ENCODE results near the gene SMIM14.
"Not testable (repeated sequence)": the region's sequence is repeated elsewhere in the genome, so short reads cannot be mapped to it uniquely, and the experiment has no call there.

Gene SMIM14

DNA sequence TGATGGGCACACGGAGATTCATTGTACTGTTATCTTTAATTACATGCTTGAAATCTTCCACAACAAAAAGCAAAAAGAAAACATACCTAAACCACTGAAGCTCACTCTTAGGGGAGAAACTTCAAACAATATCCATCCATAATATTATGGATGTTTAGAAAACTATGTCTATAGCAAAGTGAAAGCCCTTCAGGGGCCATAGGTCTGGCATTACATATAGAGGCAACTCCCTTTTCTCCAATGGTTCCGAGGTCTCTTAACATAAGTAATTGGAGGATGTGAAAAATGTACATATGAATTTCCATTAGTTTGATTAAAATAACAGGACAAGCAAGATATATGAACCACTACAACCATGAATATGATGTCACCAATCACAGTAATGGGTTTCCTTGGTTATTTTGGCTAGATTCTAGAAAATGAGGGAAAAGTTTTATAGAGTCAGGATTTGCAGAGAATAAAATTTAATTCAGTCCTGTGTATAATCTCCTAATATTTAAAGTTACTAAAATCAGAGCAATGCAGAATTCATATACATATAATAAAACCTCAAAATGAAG, 122.2 kb downstream of the SMIM14 start:
- H3K9me3 ChIP-seq (replicated peaks in 1 of 11): no peaks in the 10 kb centered on the region
- H3K4me3 ChIP-seq: no peak overlapping the region
- H3K4me2 ChIP-seq: no peak overlapping the region
- no peak overlapping the region for H3K9ac ChIP-seq
- H4K20me1 ChIP-seq: no peaks in the 10 kb centered on the region
- H3K4me1 ChIP-seq: no peaks in the 10 kb centered on the region
- peaks cover 63 to 88% (median 77%) of the 10 kb centered on the region in 11 experiments for H3K36me3 ChIP-seq
- H3K27me3 ChIP-seq: no peaks in the 10 kb centered on the region
- TF ChIP-seq Cebpa-rat (IDR thresholded peaks at IDR 0.05): no peak
- H3K27ac ChIP-seq: no peak overlapping the region; a peak in 1 of 22 replicates

GRCh38 chr4:39515669-39516401, 122.8 kb downstream of the SMIM14 start:
- H4K20me1 ChIP-seq; H3K4me1 ChIP-seq; H3K4me3 ChIP-seq; H3K4me2 ChIP-seq; H3K27me3 ChIP-seq; H3K9me3 ChIP-seq (replicated peaks in 1 of 11); H3K27ac ChIP-seq; H3K9ac ChIP-seq: not testable (repeated sequence)
- peaks cover 69 to 93% (median 82%) of the 10 kb centered on the region in 11 experiments for H3K36me3 ChIP-seq

DNA sequence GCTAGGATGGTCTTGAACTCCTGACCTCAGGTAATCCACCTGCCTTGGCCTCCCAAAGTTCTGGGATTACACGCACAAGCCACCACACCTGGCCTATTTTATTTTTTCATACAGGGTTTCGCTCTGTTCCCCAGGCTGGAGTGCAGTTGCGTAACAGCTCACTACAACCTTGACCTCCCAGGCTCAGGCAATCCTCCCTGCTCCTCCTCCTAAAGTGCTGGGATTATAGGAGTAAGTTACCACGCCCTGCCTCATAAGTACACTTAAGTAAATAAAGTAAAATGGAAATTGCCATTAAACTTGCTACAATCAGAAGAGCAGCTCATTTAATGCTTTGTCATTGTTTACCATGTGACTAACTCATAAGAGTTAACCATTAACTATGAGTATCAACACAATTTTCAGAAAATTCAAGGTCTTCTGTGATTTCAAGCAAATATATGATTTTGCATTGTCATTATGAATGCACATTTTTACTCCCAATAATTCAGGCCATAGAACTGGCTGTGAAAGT, 123.7 kb downstream of the SMIM14 start:
- Histone ChIP-seq H3K4me2 (no peak overlapping the region), H3K27me3 (no peaks in the 10 kb centered on the region), H3K4me1 (no peaks in the 10 kb centered on the region), H3K9me3 (replicated peaks in 1 of 11) (no peaks in the 10 kb centered on the region), H4K20me1 (no peaks in the 10 kb centered on the region), H3K9ac (no peak overlapping the region), H3K36me3 (peaks cover 74 to 98% (median 84%) of the 10 kb centered on the region in 11 experiments), H3K4me3 (no peak overlapping the region), H3K27ac (peak overlapping the region in 2 of 11 experiments; percentile 43 to 45; a peak in 3 of 22 replicates)
- TF ChIP-seq Cebpa-rat (IDR thresholded peaks at IDR 0.05): no peak

GRCh38 chr4:39514266-39514665, 124.4 kb downstream of the SMIM14 start:
- not testable (repeated sequence) for H3K4me2 ChIP-seq; H4K20me1 ChIP-seq; H3K9me3 ChIP-seq (replicated peaks in 1 of 11); H3K4me1 ChIP-seq; H3K27ac ChIP-seq; H3K9ac ChIP-seq; H3K4me3 ChIP-seq; H3K27me3 ChIP-seq
- H3K36me3 ChIP-seq: peaks cover 76 to 98% (median 84%) of the 10 kb centered on the region in 11 experiments

DNA sequence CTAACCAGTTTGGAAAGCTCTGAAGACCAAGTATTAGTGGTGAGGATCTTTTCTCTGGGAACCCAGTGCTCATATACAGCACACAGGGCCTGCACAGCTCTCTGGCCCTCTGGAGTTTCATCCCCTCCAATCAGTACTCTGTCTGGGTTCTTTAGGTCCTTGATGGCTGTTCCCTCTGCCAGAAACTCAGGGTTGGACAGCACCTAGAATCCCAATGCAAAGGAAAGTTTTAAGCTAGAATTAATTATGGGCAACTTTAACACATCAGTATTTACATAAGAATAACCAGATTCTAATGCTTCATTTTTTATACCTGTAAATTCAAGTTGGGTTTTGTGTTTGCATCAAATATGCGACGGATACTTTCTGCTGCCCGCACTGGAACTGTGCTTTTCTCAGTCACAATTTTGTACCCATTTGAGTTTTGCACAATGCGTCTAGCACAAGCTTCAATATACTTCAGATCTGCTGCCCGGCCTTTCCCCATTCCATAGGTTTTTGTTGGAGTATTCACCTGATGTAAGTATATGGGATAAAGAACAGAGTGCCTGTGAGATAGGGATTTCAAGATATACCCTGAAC, 128.2 kb downstream of the SMIM14 start:
- H3K27ac ChIP-seq: no peak overlapping the region
- no peaks in the 10 kb centered on the region for H4K20me1 ChIP-seq
- no peak overlapping the region for H3K9ac ChIP-seq
- no peaks in the 10 kb centered on the region for H3K9me3 ChIP-seq (replicated peaks in 1 of 11)
- no peaks in the 10 kb centered on the region for H3K27me3 ChIP-seq
- no peaks in the 10 kb centered on the region for H3K4me1 ChIP-seq
- H3K36me3 ChIP-seq: peaks cover 84 to 100% (median 94%) of the 10 kb centered on the region in 11 experiments
- no peak for TF ChIP-seq Cebpa-rat (IDR thresholded peaks at IDR 0.05)
- H3K4me2 ChIP-seq: no peak overlapping the region
- H3K4me3 ChIP-seq: no peak overlapping the region

DNA sequence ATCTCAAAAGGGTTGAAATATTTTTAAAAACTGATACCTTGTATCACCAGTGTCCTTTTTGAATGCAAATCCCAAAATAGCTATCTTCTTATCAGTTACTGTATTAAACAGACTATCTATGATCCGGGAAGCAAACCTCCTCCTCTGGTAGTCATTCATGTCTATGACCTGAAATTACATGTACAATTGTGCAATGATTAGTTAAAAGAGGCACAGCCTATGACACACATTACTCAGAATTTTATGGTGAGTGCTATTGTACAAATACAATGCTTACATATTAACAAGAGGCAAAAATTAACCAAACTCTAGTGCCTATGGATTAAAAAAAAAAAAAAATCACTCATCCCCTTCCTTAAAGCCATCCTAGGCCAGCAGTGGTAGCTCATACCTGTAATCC, 133.1 kb downstream of the SMIM14 start:
- no peak for TF ChIP-seq Cebpa-rat (IDR thresholded peaks at IDR 0.05)
- Histone ChIP-seq H3K4me1 (no peaks in the 10 kb centered on the region), H3K36me3 (peaks cover 92 to 100% (median 99%) of the 10 kb centered on the region in 11 experiments), H3K4me3 (no peak overlapping the region), H3K4me2 (no peak overlapping the region), H3K27me3 (no peaks in the 10 kb centered on the region), H3K27ac (no peak overlapping the region), H4K20me1 (no peaks in the 10 kb centered on the region), H3K9me3 (replicated peaks in 1 of 11) (no peaks in the 10 kb centered on the region), H3K9ac (no peak overlapping the region)

DNA sequence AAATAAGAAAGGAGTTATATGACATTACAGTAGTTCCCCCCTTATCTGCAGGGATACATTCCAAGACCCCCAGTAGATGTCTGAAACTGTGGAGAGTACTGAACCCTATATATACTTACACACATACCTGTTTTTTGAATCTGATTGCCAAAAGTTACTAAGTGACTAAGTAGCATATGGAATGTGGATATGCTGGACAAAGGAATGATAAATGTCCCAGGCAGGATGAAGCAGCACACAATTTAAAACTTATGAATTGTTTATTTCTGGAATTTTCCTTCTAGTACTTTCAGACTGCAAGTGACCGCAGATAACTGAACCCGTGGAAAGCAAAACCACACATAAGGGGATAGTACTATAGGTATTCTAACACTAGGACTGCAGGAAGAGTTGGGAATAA, 134.1 kb downstream of the SMIM14 start:
- no peak overlapping the region for H3K4me3 ChIP-seq
- H3K4me2 ChIP-seq: no peak overlapping the region
- no peak overlapping the region for H3K27ac ChIP-seq
- H4K20me1 ChIP-seq: no peaks in the 10 kb centered on the region
- H3K9ac ChIP-seq: no peak overlapping the region
- no peaks in the 10 kb centered on the region for H3K4me1 ChIP-seq
- TF ChIP-seq Cebpa-rat (IDR thresholded peaks at IDR 0.05): no peak
- no peaks in the 10 kb centered on the region for H3K9me3 ChIP-seq (replicated peaks in 1 of 11)
- peaks cover 92 to 100% (median 99%) of the 10 kb centered on the region in 11 experiments for H3K36me3 ChIP-seq
- no peaks in the 10 kb centered on the region for H3K27me3 ChIP-seq

- peaks cover 85 to 97% (median 94%) of the 10 kb centered on the region in 11 experiments for H3K36me3 ChIP-seq
- not testable (repeated sequence) for H3K27ac ChIP-seq
These were observed 136.0 kb downstream of the SMIM14 start for GRCh38 chr4:39502664-39503035.

DNA sequence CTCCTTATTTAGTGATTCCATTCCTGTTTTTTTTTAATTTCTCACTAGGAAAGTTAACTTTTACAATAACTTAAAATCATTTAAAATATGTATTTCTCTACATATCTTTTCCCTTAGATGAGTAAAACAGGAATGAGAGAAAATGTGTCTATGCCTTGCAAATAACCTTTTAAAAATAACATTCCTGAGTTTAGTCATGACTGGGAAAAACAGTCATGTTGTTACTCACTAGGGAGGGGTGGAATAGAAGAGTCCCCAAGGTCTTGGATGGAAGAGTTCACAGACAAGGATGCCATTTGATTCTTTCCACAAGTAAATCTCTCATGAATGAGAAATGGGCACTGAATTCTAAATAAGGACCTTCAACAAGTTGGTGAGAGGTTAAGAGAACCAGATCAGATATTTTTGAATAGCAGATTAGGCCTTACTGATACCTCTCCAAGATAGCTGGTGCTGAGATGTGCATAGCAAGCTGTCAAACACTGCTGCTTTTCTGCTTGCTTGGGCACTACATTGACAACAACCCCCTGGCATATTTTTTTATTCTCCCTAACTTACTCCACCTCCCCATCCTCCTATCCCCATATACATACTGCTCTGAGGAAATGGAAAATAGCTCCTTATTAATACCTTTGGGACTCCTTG, 136.5 kb downstream of the SMIM14 start:
- H3K9me3 ChIP-seq (replicated peaks in 1 of 11): no peaks in the 10 kb centered on the region
- no peak overlapping the region for H3K4me3 ChIP-seq
- H3K27me3 ChIP-seq: no peaks in the 10 kb centered on the region
- H3K27ac ChIP-seq: no peak overlapping the region
- H3K36me3 ChIP-seq: peaks cover 80 to 92% (median 89%) of the 10 kb centered on the region in 11 experiments
- no peaks in the 10 kb centered on the region for H3K4me1 ChIP-seq
- H4K20me1 ChIP-seq: no peaks in the 10 kb centered on the region
- H3K9ac ChIP-seq: no peak overlapping the region
- H3K4me2 ChIP-seq: no peak overlapping the region
- no peak for TF ChIP-seq Cebpa-rat (IDR thresholded peaks at IDR 0.05)

More at GRCh38 chr4:39502664-39503035, 136.0 kb downstream of the SMIM14 start:
- not testable (repeated sequence) for H3K4me3 ChIP-seq; H3K4me2 ChIP-seq; H3K9ac ChIP-seq; H3K9me3 ChIP-seq (replicated peaks in 1 of 11); H3K4me1 ChIP-seq; H3K27me3 ChIP-seq; H4K20me1 ChIP-seq
